HG03558 (cell line): ENCODE data around the gene HLA-DMB.

ENCODE experiments used
- ATAC-seq: cut with Tn5 transposase; IDR thresholded peaks from one replicate; pipeline ENCODE4 v1.9.1; 2021; ENCODE audit warnings: moderate number of reproducible peaks; ENCODE audit not compliant: unreplicated experiment; ENCODE audit errors: extremely low read depth

The HLA-DMB gene

DNA sequence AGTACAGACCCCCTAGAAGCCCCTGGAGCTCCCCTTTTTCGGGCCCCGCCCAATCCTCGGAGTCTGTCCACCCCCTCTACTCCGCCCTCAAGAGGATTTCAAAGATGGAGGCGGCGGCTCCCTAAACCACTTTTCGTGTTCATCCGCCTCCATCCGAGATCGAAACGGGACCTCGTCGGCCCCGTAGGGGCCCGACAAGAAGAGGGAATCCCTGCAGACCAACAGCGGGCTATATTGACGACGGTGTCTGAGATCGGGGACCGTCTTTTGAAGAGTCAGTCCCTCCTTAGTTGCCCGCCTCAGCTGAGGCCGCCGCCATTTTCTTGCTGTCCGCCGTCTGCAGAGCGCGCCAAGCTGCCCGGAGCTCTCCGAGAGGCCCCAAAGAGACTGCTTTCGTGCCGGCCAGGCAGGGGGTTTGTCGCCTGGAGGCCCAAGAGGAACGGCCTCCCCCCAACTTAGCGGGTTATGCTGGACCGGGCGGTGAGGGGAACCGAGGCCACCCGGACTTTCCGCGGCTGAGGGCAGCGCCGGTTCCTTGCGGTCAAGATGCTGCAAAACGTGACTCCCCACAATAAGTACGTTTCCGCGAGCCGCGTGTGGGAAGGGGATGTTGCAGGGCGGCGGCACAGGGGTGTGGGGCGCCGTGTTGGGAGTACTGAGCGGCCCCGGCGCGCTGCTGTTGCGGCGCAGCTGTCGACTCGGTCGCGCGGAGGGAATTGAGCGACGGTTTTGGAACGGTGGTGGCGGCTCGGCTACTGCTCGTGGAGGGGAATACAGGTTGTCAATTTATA, 31.7 kb upstream of the HLA-DMB start:
- ATAC-seq, result no peak

DNA sequence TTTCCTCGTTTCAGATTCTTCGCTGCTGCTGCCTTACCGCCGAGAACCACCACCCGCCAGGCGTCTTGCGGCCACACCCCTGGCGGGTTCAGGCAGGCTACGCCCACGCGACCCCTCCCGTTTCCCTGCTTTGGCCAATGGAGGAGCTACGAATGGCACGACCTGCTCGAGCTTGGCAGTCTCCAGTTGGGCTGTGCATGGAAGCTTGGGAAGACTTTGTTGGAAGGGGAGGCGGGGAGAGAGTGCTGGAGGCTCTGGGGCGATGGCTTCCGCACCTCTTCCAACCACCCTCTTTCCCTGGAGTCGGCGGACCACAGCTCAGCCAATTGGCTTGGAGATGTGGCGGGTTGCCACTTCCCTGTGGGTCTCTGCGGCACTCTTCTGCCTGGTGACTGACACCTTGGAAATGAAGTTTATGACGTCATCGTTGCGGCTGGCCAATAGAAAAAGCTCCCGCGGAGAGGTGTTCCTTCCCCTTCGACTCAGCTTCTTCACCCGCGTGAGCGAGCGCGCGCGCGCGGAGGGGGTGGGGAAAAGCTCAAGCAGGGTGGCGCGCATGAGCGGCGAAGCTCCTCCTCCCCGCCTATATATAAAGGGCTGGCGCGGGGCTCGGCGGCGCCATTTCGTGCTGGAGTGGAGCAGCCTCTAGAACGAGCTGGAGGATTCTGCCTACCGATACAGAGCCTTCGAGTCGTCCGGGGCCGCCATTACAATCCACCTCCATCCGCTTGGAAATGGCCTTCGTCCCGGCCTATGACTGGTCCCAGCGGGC, 30.9 kb upstream of the HLA-DMB start:
- peak; percentile 27 for ATAC-seq

DNA sequence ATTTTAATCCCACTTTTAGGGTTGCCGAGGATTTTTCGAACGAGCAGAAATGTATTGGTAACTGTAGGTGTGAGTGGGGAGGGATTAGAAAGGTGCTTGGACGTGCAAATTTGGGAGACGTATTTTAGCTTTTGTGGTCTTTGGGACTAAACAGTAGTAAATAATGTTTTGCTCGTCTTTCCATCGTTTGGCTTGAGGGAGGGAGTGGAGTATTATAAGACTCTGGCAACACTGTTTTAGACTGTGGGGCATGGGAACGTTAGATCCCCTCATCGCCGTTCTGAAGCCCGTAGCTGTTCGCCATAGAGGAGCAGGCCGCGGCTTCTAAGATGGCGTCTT, 30.4 kb upstream of the HLA-DMB start:
- no peak for ATAC-seq

DNA sequence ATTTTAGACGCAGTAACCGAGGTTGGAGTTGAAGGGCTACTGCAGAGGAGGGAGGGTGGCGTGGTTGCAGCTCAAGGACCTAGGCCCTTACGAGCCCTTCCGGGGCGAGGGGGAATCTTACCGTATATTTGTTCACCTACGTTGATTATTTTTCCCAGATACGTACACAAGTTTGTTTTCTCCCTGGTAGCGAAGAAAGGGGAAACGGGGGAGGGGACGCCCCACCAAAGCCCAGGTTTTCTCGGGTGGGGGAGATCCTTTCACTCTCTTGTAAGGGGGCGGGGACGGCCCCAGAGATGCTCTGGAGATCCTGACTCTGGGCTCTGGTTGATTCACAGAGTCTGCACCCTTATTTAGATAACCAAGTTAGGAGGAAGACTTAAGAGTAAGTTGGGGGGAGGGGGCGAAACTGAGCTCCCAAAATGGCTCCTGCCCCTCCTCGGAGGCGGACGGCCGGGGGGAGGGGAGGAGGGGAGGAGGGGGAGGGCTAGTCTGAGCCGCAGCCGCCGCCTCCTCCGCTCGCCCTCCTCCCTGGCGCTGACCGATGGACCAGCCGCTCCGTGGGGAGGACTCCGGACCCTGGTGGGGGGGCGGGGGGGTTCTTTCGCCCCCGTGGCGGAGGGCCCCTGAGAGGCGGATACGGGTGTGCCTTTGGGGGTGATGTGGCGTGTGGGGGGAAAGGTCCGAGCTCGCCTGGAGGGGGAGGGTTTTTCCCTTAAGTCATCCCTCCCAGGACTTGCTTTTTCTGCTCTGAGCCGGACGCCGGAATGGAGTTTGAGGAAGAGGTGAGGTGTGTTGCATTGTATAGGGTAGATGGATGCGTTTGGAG, 29.8 kb upstream of the HLA-DMB start:
- ATAC-seq, result no peak

DNA sequence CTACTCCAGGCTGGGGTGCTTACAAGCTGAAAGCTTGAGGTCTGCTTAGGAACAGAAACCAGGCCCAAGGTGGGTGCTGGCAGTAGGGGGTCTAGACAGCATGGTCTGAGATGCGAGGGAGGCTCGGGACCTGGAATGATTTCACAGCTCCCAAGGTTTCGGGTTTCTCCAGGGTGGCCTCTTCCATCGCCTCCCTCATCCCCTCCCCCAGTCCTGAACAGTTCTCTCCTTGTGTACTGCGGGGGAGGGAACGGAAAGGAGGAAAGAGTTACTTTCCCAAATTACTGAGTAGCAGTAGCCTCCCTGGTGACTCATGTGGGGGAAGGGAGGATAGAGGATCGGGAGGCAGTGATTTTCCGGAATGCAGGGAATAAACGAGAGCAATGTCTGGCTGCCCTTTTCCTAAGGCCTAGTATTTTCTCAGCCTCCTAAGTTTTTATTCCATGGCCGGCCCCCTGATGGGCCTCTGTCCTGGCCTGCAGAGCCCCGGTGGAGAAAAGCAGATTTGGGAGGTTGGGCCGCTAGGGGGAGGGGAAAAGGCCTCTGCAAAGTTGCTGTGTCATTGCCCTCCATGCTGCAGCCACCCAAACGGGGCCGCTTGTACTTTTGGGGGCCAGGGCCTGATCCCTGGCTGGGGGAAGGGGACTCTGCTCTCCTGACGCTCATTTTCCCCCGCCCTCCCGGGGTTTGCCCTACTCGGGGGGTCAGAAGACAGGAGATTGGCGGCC, 29.0 kb upstream of the HLA-DMB start:
- ATAC-seq, result no peak

DNA sequence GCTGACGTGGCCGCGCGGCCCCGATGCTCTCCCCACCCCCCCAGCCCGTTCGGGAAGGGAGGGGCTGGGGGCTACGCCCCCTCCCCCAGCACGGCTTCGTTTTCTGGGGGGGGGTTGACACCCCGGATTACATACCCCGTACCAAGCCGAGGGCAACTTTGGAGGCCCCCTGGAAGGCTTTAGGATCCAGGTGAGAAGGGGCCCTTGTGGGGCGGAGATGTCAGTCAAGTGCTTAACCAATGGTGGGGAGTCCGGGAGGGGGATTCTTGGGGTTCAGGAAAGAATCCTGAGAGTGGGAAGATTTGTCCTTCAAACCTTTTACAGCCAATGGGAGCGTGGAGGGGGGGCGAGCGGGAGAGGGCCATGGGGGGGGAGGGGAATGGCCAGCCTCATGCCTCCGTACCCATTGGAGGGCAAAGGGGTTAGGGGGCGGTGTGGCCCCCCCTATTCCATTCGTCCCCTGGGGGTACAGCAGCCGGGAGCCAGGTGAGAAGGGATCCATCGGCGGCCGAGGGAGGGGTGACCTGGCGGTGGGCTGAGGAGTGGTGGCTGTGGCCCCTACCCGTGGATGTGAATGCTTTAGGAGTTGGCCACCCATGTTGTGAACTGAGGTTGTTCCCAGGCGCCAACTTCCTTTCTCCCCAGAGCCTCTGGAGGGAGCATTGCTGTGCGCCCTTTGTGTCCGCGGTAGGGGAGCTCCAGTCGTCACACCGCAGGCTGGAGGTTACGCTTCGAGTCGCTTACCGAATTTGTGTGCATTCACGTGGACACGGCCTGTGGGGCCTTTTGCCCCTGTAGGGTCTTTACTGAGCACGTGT, 28.2 kb upstream of the HLA-DMB start:
- no peak for ATAC-seq

DNA sequence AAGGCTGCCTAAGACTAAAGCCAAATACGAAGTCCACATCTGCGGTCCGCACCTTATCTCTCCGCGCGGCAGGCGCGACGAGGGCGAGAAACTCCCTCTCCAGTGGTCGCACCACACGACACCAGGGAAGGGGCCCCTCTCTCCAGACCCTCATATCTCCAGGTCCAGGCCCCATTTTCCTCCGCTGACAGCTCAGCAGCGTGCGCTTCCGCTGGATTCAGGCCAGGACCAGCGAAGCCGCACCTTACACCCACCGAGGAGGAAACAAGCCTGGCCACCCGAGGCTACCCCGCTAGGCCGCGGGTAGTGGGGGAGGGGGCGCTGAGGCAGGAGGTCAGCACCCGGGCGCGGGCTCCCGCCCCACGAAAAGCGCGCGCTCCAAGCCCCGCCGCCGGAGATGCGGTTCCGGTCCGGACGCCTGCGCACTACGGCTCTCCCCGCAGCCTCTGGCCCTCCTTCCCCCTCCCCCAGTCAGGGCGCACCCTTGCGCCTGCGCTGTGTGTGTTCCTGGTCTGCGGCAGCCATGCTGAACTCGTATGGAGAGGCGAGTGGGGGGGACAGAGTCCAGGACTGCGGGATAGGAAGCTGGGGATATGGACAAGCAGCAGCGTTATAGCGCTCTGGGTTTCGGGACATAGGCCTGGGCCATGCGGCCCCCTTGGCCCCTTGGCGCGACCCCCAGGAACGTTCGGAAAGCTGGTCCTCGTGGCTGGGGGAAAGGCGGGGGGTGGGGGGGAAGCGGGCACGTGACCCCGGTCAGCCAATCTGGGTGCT, 27.5 kb upstream of the HLA-DMB start, which contains the start of gene BRD2:
BRD2 (plus strand) TSS at position 502 of the 774 bp plus-strand sequence. CDS start 4,305 bp downstream, outside the sequence.
- no peak for ATAC-seq

DNA sequence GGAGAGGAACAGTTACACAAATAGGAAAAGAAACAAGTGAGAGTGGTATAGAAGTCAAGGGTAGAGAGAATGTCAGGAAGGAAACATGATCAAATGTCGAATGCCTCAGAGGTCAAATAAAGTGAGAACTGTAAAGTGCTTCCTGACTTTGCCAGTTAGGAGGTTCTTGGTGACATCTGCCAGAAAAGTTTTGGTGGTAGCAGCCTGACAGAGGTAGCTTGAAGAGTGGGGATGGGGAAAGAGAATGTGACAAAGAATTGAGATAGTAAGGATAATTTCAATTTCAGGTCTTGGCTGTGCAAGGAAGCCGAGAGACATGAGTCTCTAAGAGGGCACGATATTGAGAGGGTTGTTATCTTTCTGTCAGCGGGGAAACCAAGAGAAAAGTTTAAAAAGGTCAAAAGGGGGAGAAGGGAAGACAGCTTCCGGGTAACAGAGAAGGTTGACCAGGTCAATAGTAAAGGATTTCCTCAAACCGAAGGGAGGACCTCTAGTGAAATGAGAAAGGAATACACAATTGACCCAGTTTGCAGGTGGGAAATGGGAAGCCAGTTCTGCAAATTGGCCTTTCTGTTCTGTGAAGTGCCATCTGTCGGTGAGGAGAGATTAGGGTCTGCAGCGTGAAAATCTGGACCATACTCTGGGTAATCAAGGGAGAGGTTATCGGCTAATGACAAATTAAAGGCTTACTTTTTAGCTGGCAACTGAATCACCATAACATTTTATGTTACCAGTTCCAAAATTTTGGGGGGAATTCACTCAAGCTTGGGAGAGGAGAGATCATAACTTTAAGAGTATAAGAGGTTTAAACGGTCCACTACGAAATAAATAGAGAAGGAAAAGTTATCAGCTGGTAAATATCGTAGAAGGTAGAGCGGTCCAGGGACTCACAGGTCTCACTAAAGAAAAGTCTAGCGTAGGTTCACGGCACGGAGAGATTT, 26.6 kb upstream of the HLA-DMB start:
- no peak for ATAC-seq

DNA sequence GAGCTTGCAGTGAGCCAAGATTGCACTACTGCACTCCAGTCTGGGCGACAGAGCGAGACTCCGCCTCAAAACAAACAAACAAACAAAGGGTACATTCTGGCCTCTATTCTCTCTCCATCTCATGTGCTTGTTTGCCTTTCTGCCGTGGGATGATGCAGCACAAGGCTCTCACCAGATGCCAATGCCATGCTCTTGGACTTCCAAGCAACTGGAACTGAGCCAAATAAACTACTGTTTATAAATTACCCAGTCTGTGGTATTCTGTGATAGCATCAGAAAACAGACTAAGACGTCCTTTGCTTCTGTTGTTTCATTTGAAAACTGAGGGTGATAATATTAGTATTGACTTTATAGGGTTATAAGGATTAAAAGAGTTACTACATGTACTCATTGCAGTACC, 23.9 kb upstream of the HLA-DMB start:
- no peak for ATAC-seq

DNA sequence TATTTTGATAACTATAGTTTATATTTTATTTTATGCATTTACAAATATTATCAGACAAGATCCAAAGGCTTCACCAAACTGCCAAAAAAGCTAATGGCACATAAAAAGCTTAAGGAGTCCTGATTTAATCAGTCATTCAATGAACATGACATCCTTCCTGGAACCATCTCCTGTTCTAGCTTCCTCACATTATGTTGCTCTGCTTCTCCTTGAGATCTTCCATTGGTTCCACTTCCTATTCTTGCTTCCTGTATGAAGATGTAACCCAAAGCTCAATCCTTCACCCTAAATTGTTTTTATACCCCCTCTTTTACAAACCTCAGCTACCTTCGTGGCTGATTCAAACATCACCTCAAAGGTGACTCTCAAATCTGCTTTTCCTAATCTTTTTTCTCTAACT, 23.0 kb upstream of the HLA-DMB start:
- ATAC-seq, result no peak

DNA sequence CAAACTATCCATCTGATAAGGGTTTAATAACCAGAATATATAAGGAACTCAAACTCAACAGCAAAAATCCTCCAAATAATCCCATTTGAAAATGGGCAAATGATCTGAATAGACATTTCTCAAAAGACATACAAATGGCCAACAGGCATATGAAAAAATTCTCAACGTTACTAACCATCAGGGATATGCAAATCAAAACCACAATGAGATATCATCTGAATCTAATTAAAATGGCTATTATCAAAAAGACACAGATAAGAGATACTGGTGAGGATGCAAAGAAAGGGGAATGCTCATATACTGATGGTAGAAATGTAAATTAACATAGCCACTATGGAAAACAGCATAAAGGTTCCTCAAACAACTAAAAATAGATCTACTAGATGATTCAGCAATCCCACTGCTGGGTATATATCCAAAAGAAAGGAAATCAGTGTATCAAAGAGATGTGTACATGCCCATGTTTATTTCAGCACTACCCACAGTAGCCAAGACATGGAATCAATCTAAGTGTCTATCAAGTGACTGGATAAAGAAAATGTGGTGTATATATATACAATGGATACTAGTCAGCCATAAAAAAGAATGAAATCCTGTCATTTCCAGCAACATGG, 21.5 kb upstream of the HLA-DMB start:
- ATAC-seq, result no peak

DNA sequence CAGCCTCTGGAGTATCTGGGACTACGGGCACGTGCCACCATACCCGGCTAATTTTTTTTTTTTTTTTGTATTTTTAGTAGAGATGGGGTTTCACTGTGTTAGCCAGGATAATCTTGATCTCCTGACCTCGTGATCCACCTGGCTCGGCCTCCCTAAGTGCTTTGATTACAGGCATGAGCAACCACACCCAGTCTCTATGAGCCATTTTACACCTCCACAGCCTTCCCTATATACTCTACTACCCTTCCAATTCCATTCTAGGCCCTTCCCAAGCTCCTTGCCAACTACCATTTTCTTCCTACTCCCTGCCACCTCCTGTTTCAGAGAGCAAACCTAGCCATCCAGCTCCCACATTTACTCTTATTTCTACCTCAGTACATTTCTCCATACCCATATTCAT, 19.7 kb upstream of the HLA-DMB start:
- ATAC-seq, result no peak

DNA sequence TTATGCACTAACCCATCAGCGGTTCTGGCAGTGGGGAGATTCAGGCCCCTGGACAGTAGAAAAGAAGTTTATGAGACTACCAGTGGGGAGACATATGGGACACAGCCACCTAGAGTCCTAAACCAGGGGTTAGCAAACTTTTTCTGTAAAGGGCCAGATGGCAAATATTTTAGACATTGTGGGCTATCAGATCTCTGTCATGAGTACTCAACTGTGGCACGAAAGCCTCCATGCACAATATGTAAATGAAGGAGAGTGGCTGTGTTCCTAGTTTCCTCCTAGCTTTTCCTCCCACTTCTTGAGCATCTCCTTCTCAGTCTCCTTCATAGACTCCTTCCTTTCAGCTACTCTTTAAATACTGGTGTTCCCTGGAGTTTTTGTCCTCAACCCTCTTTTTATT, 15.3 kb upstream of the HLA-DMB start:
- no peak for ATAC-seq

DNA sequence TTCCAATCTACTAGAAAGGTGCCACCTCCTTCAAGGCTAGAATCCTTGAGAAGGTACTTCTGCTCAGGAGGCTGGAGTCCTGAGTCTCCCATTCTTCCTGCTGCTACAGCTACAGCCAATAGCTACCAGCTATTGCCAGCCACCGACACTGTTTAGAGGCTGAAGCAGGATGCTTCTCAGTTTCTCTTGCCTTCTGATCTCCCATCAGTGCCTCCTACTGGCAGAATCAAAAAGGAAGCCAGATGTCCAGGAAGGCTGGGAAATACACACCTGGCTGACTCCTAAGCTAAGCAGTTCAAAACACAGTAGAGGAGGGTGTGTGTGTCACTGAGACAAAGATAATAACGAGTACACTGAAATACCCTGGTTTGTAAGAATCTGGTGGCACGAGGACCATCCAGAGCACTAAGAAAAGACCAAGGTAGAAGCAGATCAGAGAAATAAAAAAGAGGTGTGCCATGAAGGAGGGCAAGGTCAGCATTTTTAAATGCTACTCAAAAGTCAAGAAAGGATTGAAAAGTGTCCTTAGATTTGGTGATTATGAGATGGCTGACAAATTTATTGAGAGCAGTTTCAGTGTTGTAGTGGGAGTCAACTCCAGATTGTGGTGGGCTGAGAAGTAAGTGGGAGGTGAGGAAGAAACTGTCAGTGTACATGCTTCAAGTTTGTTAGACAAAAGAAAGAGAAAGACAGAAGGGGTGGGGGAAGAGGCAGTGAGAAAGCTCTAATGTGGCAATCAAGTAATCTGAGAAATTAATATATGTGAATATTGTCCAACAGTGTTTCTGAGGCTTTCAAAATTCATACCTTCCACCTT, 14.4 kb upstream of the HLA-DMB start:
- ATAC-seq, result no peak

DNA sequence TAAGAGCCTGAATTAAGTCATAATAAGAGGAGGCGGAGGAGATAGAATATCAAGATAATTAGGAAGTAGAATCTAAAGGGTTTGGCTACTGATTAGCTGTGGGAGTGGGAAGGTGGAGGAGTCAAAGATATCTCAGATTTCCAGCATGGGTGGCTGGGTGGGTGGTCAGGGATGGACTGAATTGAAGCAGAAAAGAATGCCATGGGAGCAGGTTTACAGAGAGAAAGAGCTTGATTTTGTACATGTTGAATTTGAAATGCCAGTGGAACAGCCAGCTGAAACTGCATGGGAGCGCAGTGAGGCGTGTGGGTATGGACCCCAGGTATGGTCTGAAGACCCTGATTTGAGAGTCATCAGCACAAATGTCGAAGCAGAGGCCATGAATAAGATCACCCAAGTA, 13.4 kb upstream of the HLA-DMB start:
- ATAC-seq, result no peak

DNA sequence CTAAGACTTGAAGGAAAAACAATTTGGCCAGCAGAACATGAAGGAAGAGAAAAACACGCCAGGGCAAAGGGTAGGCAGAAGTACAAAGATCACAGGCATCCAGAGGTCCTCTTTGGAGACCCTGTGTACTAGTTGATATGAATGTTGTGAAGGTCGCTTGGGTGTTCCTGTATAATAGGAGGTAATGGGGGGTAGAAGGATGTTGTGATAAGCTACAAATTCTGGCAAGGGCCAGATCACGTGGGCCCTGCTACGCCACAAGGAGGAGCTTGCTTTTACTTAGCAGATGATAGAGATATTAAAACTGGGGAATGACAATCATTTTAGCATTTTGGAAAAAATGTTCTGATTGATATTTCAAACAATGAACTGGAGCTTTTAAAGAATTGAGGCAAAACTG, 12.9 kb upstream of the HLA-DMB start:
- ATAC-seq, result no peak
